ENCODE data around the gene NAV3.
A peak's percentile ranks its signal among the peaks of the same experiment; 100 is the strongest.

The NAV3 gene

GRCh38 chr12:77830583-77831351, at the start of gene NAV3:
Gene NAV3, plus strand, starts transcription at chr12:77830894. Its CDS starts 568 bp downstream, at chr12:77831462.
- no peak within 1 kb of the TSS for H3K4me3 ChIP-seq (ENCODE audit: low read depth, low read length)
- peak; percentile 7 for DNase-seq (ENCODE audit: low read depth)

GRCh38 chr12:77782034-77782433, 48.7 kb upstream of the NAV3 start:
- DNase-seq (ENCODE audit: low read depth): no peak
- H3K4me3 ChIP-seq (ENCODE audit: low read depth, low read length): no peak overlapping the region

- H3K4me3 ChIP-seq (ENCODE audit: low read depth, low read length): no peak overlapping the region
- DNase-seq (ENCODE audit: low read depth): no peak
These were observed 47.9 kb upstream of the NAV3 start for GRCh38 chr12:77782766-77783165.

GRCh38 chr12:77785211-77785610, 45.5 kb upstream of the NAV3 start:
- no peak for DNase-seq (ENCODE audit: low read depth)
- no peak overlapping the region for H3K4me3 ChIP-seq (ENCODE audit: low read depth, low read length)

- H3K4me3 ChIP-seq (ENCODE audit: low read depth, low read length): no peak overlapping the region
- no peak for DNase-seq (ENCODE audit: low read depth)
These were observed 44.0 kb upstream of the NAV3 start for GRCh38 chr12:77786675-77787074.

- no peak for DNase-seq (ENCODE audit: low read depth)
These were observed 42.2 kb upstream of the NAV3 start for GRCh38 chr12:77788231-77789168.

GRCh38 chr12:77795699-77796098, 35.0 kb upstream of the NAV3 start:
- no peak overlapping the region for H3K4me3 ChIP-seq (ENCODE audit: low read depth, low read length)
- peak; percentile 5 for DNase-seq (ENCODE audit: low read depth)

More at GRCh38 chr12:77788231-77789168, 42.2 kb upstream of the NAV3 start:
- no peak overlapping the region for H3K4me3 ChIP-seq (ENCODE audit: low read depth, low read length)

GRCh38 chr12:77796775-77797174, 33.9 kb upstream of the NAV3 start:
- no peak overlapping the region for H3K4me3 ChIP-seq (ENCODE audit: low read depth, low read length)
- peak; percentile 16 for DNase-seq (ENCODE audit: low read depth)

- DNase-seq (ENCODE audit: low read depth): no peak
- H3K4me3 ChIP-seq (ENCODE audit: low read depth, low read length): no peak overlapping the region
These were observed 30.2 kb upstream of the NAV3 start for GRCh38 chr12:77800501-77800900.

GRCh38 chr12:77808534-77808933, 22.2 kb upstream of the NAV3 start:
- DNase-seq (ENCODE audit: low read depth): no peak
- no peak overlapping the region for H3K4me3 ChIP-seq (ENCODE audit: low read depth, low read length)

GRCh38 chr12:77813558-77813957, 17.1 kb upstream of the NAV3 start:
- no peak overlapping the region for H3K4me3 ChIP-seq (ENCODE audit: low read depth, low read length)
- DNase-seq (ENCODE audit: low read depth): no peak

GRCh38 chr12:77814386-77814785, 16.3 kb upstream of the NAV3 start:
- no peak overlapping the region for H3K4me3 ChIP-seq (ENCODE audit: low read depth, low read length)
- no peak for DNase-seq (ENCODE audit: low read depth)

GRCh38 chr12:77816196-77816595, 14.5 kb upstream of the NAV3 start:
- DNase-seq (ENCODE audit: low read depth): no peak
- H3K4me3 ChIP-seq (ENCODE audit: low read depth, low read length): no peak overlapping the region

- H3K4me3 ChIP-seq (ENCODE audit: low read depth, low read length): no peak overlapping the region
- no peak for DNase-seq (ENCODE audit: low read depth)
These were observed 13.4 kb upstream of the NAV3 start for GRCh38 chr12:77817276-77817675.

GRCh38 chr12:77818351-77818750, 12.3 kb upstream of the NAV3 start:
- H3K4me3 ChIP-seq (ENCODE audit: low read depth, low read length): no peak overlapping the region
- DNase-seq (ENCODE audit: low read depth): no peak

GRCh38 chr12:77821699-77822203, 8.9 kb upstream of the NAV3 start:
- no peak for DNase-seq (ENCODE audit: low read depth)

GRCh38 chr12:77833329-77833728, 2.6 kb downstream of the NAV3 start:
- DNase-seq (ENCODE audit: low read depth): no peak
- no peak overlapping the region for H3K4me3 ChIP-seq (ENCODE audit: low read depth, low read length)

More at GRCh38 chr12:77821699-77822203, 8.9 kb upstream of the NAV3 start:
- H3K4me3 ChIP-seq (ENCODE audit: low read depth, low read length): no peak overlapping the region

- no peak overlapping the region for H3K4me3 ChIP-seq (ENCODE audit: low read depth, low read length)
These were observed 3.9 kb downstream of the NAV3 start for GRCh38 chr12:77834618-77835017.

GRCh38 chr12:77835969-77836368, 5.3 kb downstream of the NAV3 start:
- DNase-seq (ENCODE audit: low read depth): no peak
- H3K4me3 ChIP-seq (ENCODE audit: low read depth, low read length): no peak overlapping the region

More at GRCh38 chr12:77834618-77835017, 3.9 kb downstream of the NAV3 start:
- no peak for DNase-seq (ENCODE audit: low read depth)

GRCh38 chr12:77837876-77838291, 7.2 kb downstream of the NAV3 start:
- DNase-seq (ENCODE audit: low read depth): no peak
- no peak overlapping the region for H3K4me3 ChIP-seq (ENCODE audit: low read depth, low read length)

All from skeletal muscle cell (primary cell).